Measurements from ENCODE around the gene TRPV2.

The TRPV2 gene

GRCh38 chr17:16479264-16479663 lies 63.9 kb downstream of the TRPV2 start:
- DNase-seq: no peak

GRCh38 chr17:16480995-16481394 lies 65.6 kb downstream of the TRPV2 start:
- no peak for DNase-seq

GRCh38 chr17:16482253-16482652 lies 66.9 kb downstream of the TRPV2 start:
- no peak for DNase-seq

GRCh38 chr17:16483021-16483645 lies 67.8 kb downstream of the TRPV2 start:
- no peak for DNase-seq

GRCh38 chr17:16484445-16485175 lies 69.2 kb downstream of the TRPV2 start:
- DNase-seq: no peak

All from RPMI8226 (cell line).